Dendritic cell treated with granulocyte-macrophage colony-stimulating factor and Interleukin-4, amounts not matched to agents 40 ng/mL and 50 ng/mL, for 4 days (primary cell): Measurements from ENCODE around the gene IGLL5.

ENCODE experiments used
- H3K27ac Mint-ChIP-seq: one replicate; pipeline ENCODE4 v1.8.0; 2022; ENCODE audit warnings: mild to moderate bottlenecking, mixed read lengths
- H3K27me3 Mint-ChIP-seq: one replicate; pipeline ENCODE4 v1.8.0; 2022; ENCODE audit warnings: mild to moderate bottlenecking, mixed read lengths
- H3K36me3 Mint-ChIP-seq: one replicate; pipeline ENCODE4 v1.8.0; 2022; ENCODE audit warnings: low read depth, mixed read lengths
- H3K4me1 Mint-ChIP-seq: one replicate; pipeline ENCODE4 v1.8.0; 2022; ENCODE audit warnings: low read depth, mixed read lengths
- H3K4me3 Mint-ChIP-seq: one replicate; pipeline ENCODE4 v1.8.0; 2022; ENCODE audit warnings: mild to moderate bottlenecking, moderate library complexity, mixed read lengths
- H3K9me3 Mint-ChIP-seq: one replicate; pipeline ENCODE4 v1.8.0; 2022; ENCODE audit warnings: mixed read lengths
- intact Hi-C: fragments of 100-400 bp; cut with micrococcal nuclease; formaldehyde crosslinking; loops from one replicate; pipeline ENCODE4 v1.15.0; 2022

Gene IGLL5

DNA sequence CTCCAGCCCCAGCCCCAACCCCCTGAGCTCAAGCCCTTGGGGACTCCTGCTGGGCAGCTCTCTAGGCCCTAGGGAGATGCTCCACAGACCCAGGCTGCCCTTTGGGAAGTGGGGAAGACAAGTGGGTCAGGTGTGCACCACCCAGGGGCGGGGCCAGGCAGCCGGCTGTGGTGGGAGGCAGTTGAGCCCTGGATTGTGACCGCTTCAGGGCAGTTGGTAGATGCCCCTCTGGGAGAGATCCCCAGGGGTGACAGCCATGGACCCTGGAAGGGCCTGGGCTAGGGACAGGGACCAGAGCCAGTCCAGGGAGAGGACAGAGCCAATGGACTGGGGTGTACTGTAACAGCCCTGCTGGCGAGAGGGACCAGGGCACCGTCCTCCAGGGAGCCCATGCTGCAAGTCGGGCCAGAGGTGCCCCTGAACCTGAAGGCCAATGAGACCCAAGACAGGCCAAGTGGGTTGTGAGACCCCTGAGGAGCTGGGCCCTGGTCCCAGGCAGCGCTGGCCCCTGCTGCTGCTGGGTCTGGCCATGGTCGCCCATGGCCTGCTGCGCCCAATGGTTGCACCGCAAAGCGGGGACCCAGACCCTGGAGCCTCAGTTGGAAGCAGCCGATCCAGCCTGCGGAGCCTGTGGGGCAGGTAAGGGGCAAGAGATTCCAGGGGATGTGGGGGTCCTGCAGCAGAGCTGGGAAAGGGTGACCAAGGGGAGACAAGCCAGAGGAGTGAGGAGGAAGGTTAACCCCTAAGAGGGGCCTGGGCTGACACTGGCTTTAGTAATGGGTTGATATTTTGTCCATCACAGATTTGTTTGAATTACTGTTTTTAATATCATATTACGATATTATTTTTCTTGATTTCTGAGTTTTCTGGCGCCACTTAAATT lies at the start of gene IGLL5:
TSS of gene IGLL5 (plus strand) at position 196 of the 883 bp plus-strand sequence. CDS start at position 434, 238 bp downstream.
- intact Hi-C loops, result no loop called here
- Mint-ChIP-seq H3K27me3 (peaks cover 11% of the 10 kb centered on the region), H3K4me3 (no peak within 1 kb of the TSS)

DNA sequence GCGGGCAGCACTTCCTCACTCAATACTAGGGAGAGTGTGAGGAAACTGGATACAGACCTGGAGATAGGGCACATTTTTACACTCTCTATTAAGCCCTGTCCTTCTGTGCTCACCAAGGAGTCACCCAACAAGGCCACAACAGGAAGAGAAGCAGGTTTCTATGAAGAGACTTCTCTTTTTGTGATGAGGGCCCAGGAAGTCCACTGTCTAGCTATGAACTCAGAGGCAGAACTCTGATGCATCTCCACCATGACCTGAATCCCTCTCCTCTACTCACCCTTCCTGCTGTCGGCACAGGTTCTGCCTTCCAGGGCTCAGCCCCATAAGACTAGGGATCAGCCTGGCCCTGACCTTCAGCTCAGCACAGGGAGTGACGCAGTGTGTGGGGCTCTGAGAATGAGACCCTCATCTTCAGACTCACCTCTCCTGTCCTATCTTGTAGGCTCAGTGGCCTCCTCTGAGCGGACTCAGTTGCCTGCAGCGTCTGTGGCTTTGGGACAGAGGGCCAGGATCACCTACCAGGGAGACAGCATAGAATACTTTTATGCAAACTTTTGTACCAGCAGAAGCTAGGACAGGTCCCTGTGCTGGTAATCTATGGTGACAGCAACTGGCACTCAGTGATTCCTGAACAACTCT lies 49.3 kb upstream of the IGLL5 start:
- H3K9me3 Mint-ChIP-seq, result no peaks in the 10 kb centered on the region
- intact Hi-C loops, result no loop called here
- peaks cover 38% of the 10 kb centered on the region for H3K4me1 Mint-ChIP-seq
- no peaks in the 10 kb centered on the region for H3K27me3 Mint-ChIP-seq
- H3K36me3 Mint-ChIP-seq, result no peaks in the 10 kb centered on the region
- no peak overlapping the region for H3K4me3 Mint-ChIP-seq
- peak overlapping the region; percentile 53 for H3K27ac Mint-ChIP-seq

More for the DNA sequence above, at the start of gene IGLL5:
- Mint-ChIP-seq H3K27ac (peak within 1 kb of the TSS; percentile 27), H3K4me1 (peaks cover 34% of the 10 kb centered on the region), H3K36me3 (no peaks in the 10 kb centered on the region), H3K9me3 (no peaks in the 10 kb centered on the region)

DNA sequence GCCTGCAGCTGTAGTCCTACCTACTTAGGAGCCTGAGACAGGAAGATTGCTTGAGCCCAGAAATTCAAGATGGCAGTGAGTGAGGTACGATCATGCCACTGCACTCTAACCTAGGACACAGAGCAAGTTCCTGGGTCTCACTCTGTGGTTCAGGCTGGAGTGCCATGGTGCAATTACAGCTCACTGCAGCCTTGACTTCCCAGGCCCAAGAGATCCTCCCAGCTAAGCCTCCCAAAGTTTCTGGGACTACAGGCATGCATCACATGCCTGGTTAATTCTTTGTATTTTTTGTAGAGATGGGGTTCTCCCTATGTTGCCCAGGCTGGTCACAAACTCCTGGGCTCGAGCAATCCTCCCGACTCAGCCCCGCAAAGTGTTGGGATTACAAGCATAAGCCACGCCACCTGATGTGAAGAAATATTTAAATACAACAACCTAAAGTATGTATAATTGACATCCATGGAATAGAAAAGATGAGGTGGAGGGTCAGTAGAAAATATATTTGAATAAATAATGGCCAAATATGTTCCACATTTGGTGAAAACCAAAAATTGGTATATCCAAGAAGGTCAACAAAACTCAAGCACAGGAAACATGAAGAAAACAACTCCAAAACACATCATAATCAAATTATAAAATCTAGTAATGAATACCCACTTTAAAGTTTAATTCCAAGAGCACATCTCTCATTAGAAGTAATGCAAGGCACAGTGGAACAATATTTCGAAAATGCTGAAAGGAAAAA lies 47.9 kb upstream of the IGLL5 start:
- intact Hi-C loops, result no loop called here
- no peak overlapping the region for H3K27ac Mint-ChIP-seq
- H3K4me1 Mint-ChIP-seq, result peaks cover 38% of the 10 kb centered on the region
- H3K4me3 Mint-ChIP-seq, result no peak overlapping the region
- H3K27me3 Mint-ChIP-seq, result no peaks in the 10 kb centered on the region
- no peaks in the 10 kb centered on the region for H3K36me3 Mint-ChIP-seq
- H3K9me3 Mint-ChIP-seq, result no peaks in the 10 kb centered on the region

DNA sequence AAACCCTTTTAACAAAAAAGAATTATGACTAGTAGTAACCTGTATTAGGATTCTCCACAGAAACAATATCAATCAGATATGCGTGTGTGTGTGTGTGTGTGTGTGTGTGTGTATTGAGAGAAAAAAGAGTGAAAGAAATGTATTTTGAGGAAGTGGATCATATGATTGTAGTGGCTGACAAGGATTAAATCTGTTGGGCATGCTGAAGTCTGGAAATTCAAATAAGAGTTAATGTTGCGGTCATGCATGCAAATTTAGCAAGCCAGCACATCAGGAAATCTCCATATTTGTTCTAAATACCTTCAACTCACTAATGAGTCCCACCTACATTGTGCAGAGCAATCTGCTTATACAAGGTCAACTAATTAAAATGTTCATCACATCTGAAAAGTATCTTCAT lies 46.8 kb upstream of the IGLL5 start:
- H3K4me3 Mint-ChIP-seq, result no peak overlapping the region
- no peaks in the 10 kb centered on the region for H3K36me3 Mint-ChIP-seq
- H3K9me3 Mint-ChIP-seq, result no peaks in the 10 kb centered on the region
- no peaks in the 10 kb centered on the region for H3K27me3 Mint-ChIP-seq
- H3K4me1 Mint-ChIP-seq, result peaks cover 28% of the 10 kb centered on the region
- no peak overlapping the region for H3K27ac Mint-ChIP-seq
- intact Hi-C loops, result no loop called here

DNA sequence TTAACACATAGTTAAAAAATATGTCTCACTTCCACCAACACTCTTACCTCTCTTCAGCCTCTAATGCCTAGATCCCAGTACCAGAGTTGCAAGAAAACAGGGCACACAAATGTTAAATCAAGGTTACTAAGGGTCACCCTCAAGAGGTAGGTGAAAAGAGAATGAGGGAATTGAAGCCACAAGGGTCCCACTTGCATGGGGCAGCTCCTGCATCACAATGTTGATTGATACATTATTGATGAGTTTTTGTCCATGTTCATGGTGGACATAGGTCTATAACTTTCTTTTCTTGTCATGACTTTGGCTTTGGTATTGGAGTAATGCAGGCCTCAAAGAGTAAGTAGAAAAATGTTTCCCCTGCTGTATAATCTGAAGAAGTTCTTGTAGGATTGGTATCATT lies 46.0 kb upstream of the IGLL5 start:
- H3K27me3 Mint-ChIP-seq, result no peaks in the 10 kb centered on the region
- no peak overlapping the region for H3K27ac Mint-ChIP-seq
- H3K4me3 Mint-ChIP-seq, result no peak overlapping the region
- intact Hi-C loops, result no loop called here
- H3K4me1 Mint-ChIP-seq, result peaks cover 19% of the 10 kb centered on the region
- no peaks in the 10 kb centered on the region for H3K9me3 Mint-ChIP-seq
- H3K36me3 Mint-ChIP-seq, result no peaks in the 10 kb centered on the region

DNA sequence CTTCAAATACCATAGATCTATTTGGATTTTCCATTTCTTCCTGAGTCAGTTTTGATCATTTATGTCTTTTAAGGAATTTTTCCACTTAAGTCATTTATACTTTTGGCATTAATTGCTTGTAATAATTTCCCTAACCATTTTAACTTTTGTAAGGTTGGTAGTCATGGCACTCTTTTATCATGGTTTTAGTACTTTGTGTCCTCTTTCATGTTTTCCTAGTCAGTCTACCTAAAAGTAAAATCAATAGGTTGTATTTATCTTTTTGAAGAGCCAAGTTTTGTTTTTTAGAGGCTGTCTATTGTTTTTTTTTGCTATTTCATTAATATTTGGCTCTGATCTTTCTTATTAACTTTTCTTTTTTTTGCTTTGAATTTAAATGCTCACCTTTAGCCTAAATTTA lies 45.5 kb upstream of the IGLL5 start:
- intact Hi-C loops, result no loop called here
- Mint-ChIP-seq H3K36me3 (no peaks in the 10 kb centered on the region), H3K27me3 (no peaks in the 10 kb centered on the region), H3K27ac (no peak overlapping the region), H3K4me1 (peaks cover 15% of the 10 kb centered on the region), H3K4me3 (no peak overlapping the region), H3K9me3 (no peaks in the 10 kb centered on the region)

DNA sequence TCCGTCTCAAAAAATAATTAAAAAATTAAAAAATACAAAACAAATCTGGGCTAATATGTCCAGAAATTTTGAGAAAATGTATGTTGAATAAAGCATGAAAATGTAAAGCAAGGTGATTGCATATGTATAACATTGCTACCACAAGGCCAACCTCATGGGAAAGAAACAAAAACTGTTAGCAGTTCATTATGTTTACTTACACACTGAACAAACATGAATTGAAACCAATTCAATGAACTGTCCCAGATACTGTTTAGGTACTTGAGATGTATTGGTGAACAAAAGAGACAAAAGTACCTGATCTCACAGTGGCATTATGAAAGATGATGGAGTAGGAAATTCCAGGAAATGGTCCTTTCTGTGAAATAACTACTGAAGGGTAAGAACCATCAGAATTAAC lies 43.8 kb upstream of the IGLL5 start:
- Mint-ChIP-seq H3K9me3 (no peaks in the 10 kb centered on the region), H3K4me1 (peaks cover 10% of the 10 kb centered on the region), H3K27ac (no peak overlapping the region), H3K27me3 (no peaks in the 10 kb centered on the region), H3K36me3 (no peaks in the 10 kb centered on the region), H3K4me3 (no peak overlapping the region)
- intact Hi-C loops, result no loop called here

DNA sequence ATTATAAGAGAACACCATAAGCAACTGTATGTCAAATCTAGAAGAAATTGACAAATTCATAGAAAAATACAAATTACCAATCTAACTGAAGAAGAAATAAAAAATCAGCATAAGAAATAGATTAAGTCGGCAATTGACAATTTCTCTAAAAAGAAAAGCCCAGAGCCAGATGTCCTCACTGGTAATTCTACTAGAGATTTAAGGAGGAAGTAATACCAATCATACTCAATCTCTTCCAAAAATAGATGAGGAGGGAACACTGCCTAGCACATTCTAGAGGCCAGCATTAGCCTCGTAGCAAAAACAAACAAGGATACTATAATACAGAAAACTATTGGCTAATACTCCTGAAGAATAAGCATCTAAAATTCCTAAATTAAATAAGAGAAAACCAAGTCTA lies 40.4 kb upstream of the IGLL5 start:
- H3K9me3 Mint-ChIP-seq, result no peaks in the 10 kb centered on the region
- intact Hi-C loops, result loop anchor here (5.0 kb wide), 1 partner anchor 35 kb away; no protein-coding TSS in a partner anchor
- H3K4me3 Mint-ChIP-seq, result no peak overlapping the region
- peaks cover 7% of the 10 kb centered on the region for H3K4me1 Mint-ChIP-seq
- H3K27me3 Mint-ChIP-seq, result no peaks in the 10 kb centered on the region
- H3K36me3 Mint-ChIP-seq, result no peaks in the 10 kb centered on the region
- H3K27ac Mint-ChIP-seq, result no peak overlapping the region

DNA sequence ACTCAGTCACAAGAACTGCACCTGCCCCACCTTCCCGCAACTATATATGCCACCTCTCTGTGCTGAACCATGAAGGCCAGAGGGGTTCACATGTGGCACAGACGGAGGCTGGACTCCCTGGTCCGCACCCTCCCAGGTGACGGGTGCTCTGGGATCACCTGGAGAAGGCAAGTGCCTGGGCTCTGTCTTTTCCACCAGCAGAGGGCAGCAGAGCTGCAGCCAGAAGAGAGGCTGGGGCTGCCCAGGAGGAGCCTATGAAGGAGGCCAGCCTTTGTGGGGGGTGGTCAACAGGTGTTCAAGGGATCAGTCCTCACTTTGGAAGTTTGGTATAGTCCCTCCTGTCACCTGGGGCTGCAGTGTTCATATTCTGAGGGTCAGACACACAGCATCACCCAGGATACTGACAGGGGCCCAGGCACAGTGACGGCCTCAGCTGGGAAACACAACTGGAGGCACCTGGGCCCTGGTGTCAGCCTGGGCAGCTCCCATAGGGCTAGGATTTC lies 39.2 kb upstream of the IGLL5 start:
- Mint-ChIP-seq H3K4me3 (no peak overlapping the region), H3K27me3 (peaks cover under 1% of the 10 kb centered on the region), H3K36me3 (no peaks in the 10 kb centered on the region), H3K27ac (no peak overlapping the region), H3K4me1 (peaks cover 7% of the 10 kb centered on the region), H3K9me3 (no peaks in the 10 kb centered on the region)
- intact Hi-C loops, result loop anchor here (2.0 to 5.0 kb wide), 2 partner anchors 34 to 106 kb away; no protein-coding TSS in a partner anchor

DNA sequence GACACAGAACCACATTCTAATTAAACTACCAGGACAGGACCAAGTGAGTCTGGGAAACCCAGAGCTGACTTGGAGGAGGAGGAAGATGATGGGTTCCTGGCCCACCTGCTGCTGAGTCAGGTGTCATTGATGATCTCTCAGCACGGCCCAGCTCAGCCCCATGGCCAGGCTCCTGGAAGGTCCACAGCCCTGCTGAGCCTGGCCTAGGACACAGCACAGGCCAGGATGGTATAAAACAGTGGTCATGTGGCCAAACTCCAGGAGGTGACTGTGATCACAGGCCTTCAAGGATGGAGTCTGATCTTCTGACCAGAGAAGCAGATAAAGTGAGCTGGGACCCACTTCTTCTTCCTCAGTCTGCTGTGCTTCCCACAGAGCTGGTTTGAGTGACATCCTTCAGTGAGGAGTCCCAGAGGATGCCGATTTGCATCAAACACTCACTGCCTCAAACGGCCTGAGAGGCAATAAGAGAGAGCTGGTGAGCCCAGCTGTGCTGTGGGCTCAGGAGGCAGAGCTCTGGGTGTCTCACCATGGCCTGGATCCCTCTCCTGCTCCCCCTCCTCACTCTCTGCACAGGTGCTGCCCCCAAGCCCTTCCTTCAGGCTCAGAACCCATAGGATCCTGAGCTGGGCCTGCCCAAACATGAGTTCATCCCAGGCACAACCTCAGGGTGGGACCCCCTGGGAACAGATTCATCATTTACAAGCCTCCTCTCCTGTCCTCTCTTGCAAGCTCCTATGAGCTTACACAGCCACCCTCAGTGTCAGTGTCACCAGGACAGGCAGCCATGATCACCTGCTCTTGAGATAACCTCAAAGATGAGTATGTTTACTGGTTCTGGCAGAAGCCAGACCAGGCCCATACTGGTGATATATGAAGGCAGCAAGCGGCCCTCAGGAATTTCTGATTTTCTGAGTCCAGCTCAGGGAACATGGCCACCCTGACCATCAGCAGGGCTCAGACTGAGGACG lies 37.7 kb upstream of the IGLL5 start:
- no peak overlapping the region for H3K4me3 Mint-ChIP-seq
- H3K36me3 Mint-ChIP-seq, result no peaks in the 10 kb centered on the region
- intact Hi-C loops, result loop anchor here (2.0 to 5.0 kb wide), 2 partner anchors 32 to 105 kb away; no protein-coding TSS in a partner anchor
- no peaks in the 10 kb centered on the region for H3K9me3 Mint-ChIP-seq
- H3K27ac Mint-ChIP-seq, result no peak overlapping the region
- peaks cover 6% of the 10 kb centered on the region for H3K27me3 Mint-ChIP-seq
- H3K4me1 Mint-ChIP-seq, result peaks cover 7% of the 10 kb centered on the region

DNA sequence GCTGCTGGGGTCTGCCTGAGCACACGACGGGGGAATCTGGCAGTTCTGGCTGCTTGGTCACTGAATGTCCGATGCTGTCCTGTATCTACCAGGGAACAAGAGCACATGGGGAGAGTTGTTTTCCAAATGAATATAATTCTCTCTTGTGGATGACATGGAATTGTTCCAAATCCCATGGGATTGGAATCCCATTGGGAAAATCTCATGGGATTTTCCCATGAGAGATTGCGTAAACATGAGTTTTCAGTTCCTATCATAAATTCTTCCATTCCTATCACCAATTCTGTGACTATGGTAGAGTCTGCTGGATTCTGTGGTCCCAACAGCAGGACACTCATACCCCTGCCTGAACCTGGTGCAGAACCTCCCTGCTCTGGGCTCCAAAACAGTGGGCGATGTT lies 35.6 kb upstream of the IGLL5 start:
- Mint-ChIP-seq H3K9me3 (no peaks in the 10 kb centered on the region), H3K36me3 (no peaks in the 10 kb centered on the region), H3K27ac (no peak overlapping the region), H3K4me3 (no peak overlapping the region), H3K27me3 (peaks cover 6% of the 10 kb centered on the region), H3K4me1 (peaks cover 13% of the 10 kb centered on the region)
- intact Hi-C loops, result no loop called here

DNA sequence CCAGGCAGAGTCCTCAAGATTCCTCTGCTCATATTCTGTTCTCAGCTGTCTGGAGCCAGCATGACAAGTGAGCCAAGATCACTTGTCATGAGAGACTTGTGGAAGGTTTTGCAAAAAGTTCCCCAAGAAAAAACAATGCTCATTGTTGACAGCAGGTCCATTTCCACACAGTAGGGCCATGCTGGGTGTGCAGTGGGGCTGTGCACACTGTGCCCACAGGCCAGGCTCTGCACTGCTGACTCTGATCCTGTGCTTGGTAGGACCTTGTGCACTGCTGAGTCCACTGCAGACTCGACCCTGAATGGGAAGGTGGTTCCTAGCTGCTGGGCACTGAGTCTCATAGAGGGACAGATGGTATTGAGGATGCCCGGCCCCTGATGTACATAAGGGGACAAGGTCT lies 33.9 kb upstream of the IGLL5 start:
- peaks cover 5% of the 10 kb centered on the region for H3K4me1 Mint-ChIP-seq
- intact Hi-C loops, result no loop called here
- no peak overlapping the region for H3K27ac Mint-ChIP-seq
- peaks cover 6% of the 10 kb centered on the region for H3K27me3 Mint-ChIP-seq
- H3K9me3 Mint-ChIP-seq, result no peaks in the 10 kb centered on the region
- H3K4me3 Mint-ChIP-seq, result no peak overlapping the region
- no peaks in the 10 kb centered on the region for H3K36me3 Mint-ChIP-seq

DNA sequence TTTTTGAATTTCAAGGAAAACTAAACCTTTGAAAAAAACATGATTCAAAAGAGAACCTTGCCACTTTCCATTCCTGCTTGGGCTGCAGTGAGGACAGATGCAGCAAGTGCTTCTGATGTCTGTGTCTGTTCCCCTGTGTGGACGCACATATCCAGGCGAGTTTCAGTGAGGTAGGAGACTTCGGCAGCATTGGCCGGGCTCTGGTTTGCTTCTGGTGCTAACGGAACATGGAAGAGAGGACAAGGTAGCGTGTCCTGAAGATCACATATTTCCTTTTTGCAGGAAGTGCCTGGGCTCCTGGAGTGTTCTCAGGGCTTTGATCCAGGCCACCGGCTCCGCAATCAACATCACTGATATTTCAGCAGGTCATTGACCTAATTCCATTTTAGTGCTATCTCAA lies 33.1 kb upstream of the IGLL5 start:
- peaks cover 5% of the 10 kb centered on the region for H3K4me1 Mint-ChIP-seq
- H3K27ac Mint-ChIP-seq, result no peak overlapping the region
- intact Hi-C loops, result no loop called here
- no peaks in the 10 kb centered on the region for H3K9me3 Mint-ChIP-seq
- no peak overlapping the region for H3K4me3 Mint-ChIP-seq
- H3K36me3 Mint-ChIP-seq, result no peaks in the 10 kb centered on the region
- H3K27me3 Mint-ChIP-seq, result peaks cover 6% of the 10 kb centered on the region
